ENCODE measurements around the gene KCNT2.
"Not testable (repeated sequence)": the region's sequence is repeated elsewhere in the genome, so short reads cannot be mapped to it uniquely, and the experiment has no call there.

The KCNT2 gene

DNA sequence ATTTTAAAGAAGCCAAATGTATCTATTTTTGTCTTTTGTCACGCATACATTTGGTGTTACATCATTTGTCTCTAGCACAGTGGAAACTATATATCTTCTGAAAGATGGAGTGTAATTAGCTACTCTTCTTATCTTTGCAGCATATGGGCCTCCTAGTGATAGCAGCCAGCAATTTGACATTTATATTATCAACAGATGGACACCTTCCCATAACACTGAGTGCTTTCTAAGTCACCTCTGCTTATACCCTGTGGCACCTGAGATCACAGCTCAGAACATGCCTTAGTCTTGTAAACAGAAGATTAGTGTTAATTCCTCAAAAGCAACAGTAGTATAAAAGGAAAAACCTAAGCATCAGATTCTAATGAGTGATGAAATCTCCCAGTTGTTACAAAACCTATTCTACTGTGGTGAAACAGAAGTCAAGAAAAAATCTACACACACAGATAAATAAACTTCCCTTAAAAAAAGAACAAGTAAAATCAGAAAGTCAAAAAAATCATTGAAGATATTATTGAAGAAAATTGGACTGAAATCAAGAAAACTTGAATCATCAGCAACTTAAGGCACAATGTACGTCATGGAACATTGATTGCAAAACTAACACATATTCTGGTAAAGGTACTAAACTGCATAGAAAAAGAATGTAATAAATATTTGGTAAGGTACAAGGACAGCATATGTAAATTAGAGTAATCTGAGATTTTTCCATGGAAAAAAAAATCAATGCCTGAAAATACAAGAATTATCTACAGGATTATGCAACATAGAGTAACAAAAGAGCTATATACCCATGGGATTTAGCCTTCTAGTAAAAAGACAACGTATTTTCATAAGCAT lies 61.7 kb downstream of the KCNT2 start:
- Histone ChIP-seq H3K9me3 (ENCODE audit: control insufficient read depth, insufficient read depth, low read length) (no peaks in the 10 kb centered on the region), H3K4me1 (ENCODE audit: control insufficient read depth, insufficient read depth, low read length) (no peaks in the 10 kb centered on the region), H3K27me3 (ENCODE audit: control insufficient read depth, insufficient read depth, low read length) (no peaks in the 10 kb centered on the region), H3K9ac (ENCODE audit: low read depth, low read length) (no peak overlapping the region), H3K36me3 (ENCODE audit: control insufficient read depth, insufficient read depth, low read length) (no peaks in the 10 kb centered on the region), H3K27ac (ENCODE audit: low read depth, low read length) (no peak overlapping the region), H3K4me3 (ENCODE audit: low read depth, low read length) (no peak overlapping the region)

GRCh38 chr1:196545222-196545621 lies 63.0 kb downstream of the KCNT2 start:
- Histone ChIP-seq H3K4me1 (ENCODE audit: control insufficient read depth, insufficient read depth, low read length) (no peaks in the 10 kb centered on the region), H3K9ac (ENCODE audit: low read depth, low read length) (no peak overlapping the region), H3K4me3 (ENCODE audit: low read depth, low read length) (no peak overlapping the region), H3K36me3 (ENCODE audit: control insufficient read depth, insufficient read depth, low read length) (no peaks in the 10 kb centered on the region), H3K27me3 (ENCODE audit: control insufficient read depth, insufficient read depth, low read length) (no peaks in the 10 kb centered on the region), H3K9me3 (ENCODE audit: control insufficient read depth, insufficient read depth, low read length) (no peaks in the 10 kb centered on the region), H3K27ac (ENCODE audit: low read depth, low read length) (no peak overlapping the region)

DNA sequence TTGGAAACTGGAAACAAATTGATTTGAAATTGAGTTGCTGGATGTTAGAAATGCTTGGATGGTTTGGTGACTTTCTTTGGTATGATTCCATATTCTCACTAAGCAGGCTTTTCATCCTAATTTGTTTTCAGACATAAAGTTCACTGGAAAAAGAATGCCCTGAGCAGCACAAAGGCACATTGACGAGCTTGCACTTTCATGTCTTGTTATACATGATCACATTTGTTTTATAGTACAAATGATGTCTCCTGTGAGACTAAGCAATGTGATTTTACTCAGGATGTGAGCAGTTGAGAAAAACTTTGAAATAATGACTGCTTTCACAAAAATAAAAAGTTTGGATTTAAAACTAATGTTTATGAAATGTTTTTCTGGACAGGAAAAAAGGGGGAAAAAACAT lies 63.6 kb downstream of the KCNT2 start:
- H3K9me3 ChIP-seq (ENCODE audit: control insufficient read depth, insufficient read depth, low read length), result 0 out of 2 replicates have a peak, but pooled peaks cover 3% of the 10 kb centered on the region
- H3K4me3 ChIP-seq (ENCODE audit: low read depth, low read length), result no peak overlapping the region
- no peak overlapping the region for H3K9ac ChIP-seq (ENCODE audit: low read depth, low read length)
- H3K27me3 ChIP-seq (ENCODE audit: control insufficient read depth, insufficient read depth, low read length), result no peaks in the 10 kb centered on the region
- H3K27ac ChIP-seq (ENCODE audit: low read depth, low read length), result no peak overlapping the region
- no peaks in the 10 kb centered on the region for H3K36me3 ChIP-seq (ENCODE audit: control insufficient read depth, insufficient read depth, low read length)
- H3K4me1 ChIP-seq (ENCODE audit: control insufficient read depth, insufficient read depth, low read length), result no peaks in the 10 kb centered on the region

GRCh38 chr1:196543833-196544232 lies 64.4 kb downstream of the KCNT2 start:
- no peaks in the 10 kb centered on the region for H3K4me1 ChIP-seq (ENCODE audit: control insufficient read depth, insufficient read depth, low read length)
- no peak overlapping the region for H3K9ac ChIP-seq (ENCODE audit: low read depth, low read length)
- no peak overlapping the region for H3K4me3 ChIP-seq (ENCODE audit: low read depth, low read length)
- H3K9me3 ChIP-seq (ENCODE audit: control insufficient read depth, insufficient read depth, low read length), result peaks cover 10% of the 10 kb centered on the region
- H3K27ac ChIP-seq (ENCODE audit: low read depth, low read length), result no peak overlapping the region
- peaks cover 3% of the 10 kb centered on the region; the same call in 1 of the 2 replicates for H3K36me3 ChIP-seq (ENCODE audit: control insufficient read depth, insufficient read depth, low read length)
- H3K27me3 ChIP-seq (ENCODE audit: control insufficient read depth, insufficient read depth, low read length), result no peaks in the 10 kb centered on the region

GRCh38 chr1:196538473-196538872 lies 69.8 kb downstream of the KCNT2 start:
- no peak overlapping the region for H3K9ac ChIP-seq (ENCODE audit: low read depth, low read length)
- H3K27me3 ChIP-seq (ENCODE audit: control insufficient read depth, insufficient read depth, low read length), result no peaks in the 10 kb centered on the region
- peaks cover 14% of the 10 kb centered on the region; the same call in 1 of the 2 replicates for H3K36me3 ChIP-seq (ENCODE audit: control insufficient read depth, insufficient read depth, low read length)
- H3K4me1 ChIP-seq (ENCODE audit: control insufficient read depth, insufficient read depth, low read length), result no peaks in the 10 kb centered on the region
- no peak overlapping the region for H3K27ac ChIP-seq (ENCODE audit: low read depth, low read length)
- no peak overlapping the region for H3K4me3 ChIP-seq (ENCODE audit: low read depth, low read length)
- peaks cover 47% of the 10 kb centered on the region for H3K9me3 ChIP-seq (ENCODE audit: control insufficient read depth, insufficient read depth, low read length)

GRCh38 chr1:196535727-196536126 lies 72.5 kb downstream of the KCNT2 start:
- Histone ChIP-seq H3K9me3 (ENCODE audit: control insufficient read depth, insufficient read depth, low read length) (peaks cover 47% of the 10 kb centered on the region), H3K9ac (ENCODE audit: low read depth, low read length) (no peak overlapping the region), H3K27ac (ENCODE audit: low read depth, low read length) (no peak overlapping the region), H3K4me3 (ENCODE audit: low read depth, low read length) (no peak overlapping the region), H3K4me1 (ENCODE audit: control insufficient read depth, insufficient read depth, low read length) (no peaks in the 10 kb centered on the region; the same call in 1 of the 2 replicates), H3K27me3 (ENCODE audit: control insufficient read depth, insufficient read depth, low read length) (no peaks in the 10 kb centered on the region), H3K36me3 (ENCODE audit: control insufficient read depth, insufficient read depth, low read length) (peaks cover 14% of the 10 kb centered on the region; the same call in 1 of the 2 replicates)

DNA sequence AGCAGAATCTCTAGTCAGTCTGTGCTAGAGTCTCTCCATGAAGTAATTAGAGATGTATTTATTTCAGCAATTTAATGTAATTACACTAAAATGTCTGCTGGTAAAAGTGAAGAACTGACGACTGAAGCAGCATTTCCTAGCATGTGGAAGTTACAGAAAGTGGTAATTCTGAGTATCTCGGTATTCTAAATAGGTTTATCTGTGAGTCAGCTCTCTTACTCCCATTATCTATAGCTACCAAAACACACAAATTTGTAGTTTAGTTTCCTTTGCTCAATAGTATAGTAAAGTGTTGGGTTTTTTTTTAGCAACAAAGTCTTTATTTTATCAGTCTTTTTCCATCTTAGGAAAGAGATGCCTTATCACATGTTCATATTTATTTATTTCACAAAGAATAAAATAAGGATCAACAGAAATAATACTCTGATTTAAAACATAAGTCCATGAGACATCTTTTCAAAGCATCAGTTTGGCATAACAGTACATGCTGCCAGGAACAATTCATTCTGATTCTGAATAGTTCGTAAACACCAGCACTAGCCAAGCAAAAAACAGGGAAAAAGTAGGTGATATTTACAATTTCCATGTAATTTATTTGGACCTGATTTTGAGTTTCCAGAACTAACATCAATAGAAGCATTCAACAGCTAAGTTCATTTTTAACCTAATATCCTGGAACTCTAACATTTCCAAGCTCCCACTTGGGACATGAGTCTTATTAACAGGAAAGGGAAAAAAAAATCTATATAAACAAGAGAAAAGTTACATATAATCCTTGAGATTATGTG lies 76.3 kb downstream of the KCNT2 start:
- H3K36me3 ChIP-seq (ENCODE audit: control insufficient read depth, insufficient read depth, low read length), result no peaks in the 10 kb centered on the region
- H3K9ac ChIP-seq (ENCODE audit: low read depth, low read length), result no peak overlapping the region
- peaks cover 19% of the 10 kb centered on the region for H3K9me3 ChIP-seq (ENCODE audit: control insufficient read depth, insufficient read depth, low read length)
- H3K27me3 ChIP-seq (ENCODE audit: control insufficient read depth, insufficient read depth, low read length), result no peaks in the 10 kb centered on the region
- no peak overlapping the region for H3K27ac ChIP-seq (ENCODE audit: low read depth, low read length)
- no peak overlapping the region for H3K4me3 ChIP-seq (ENCODE audit: low read depth, low read length)
- H3K4me1 ChIP-seq (ENCODE audit: control insufficient read depth, insufficient read depth, low read length), result no peaks in the 10 kb centered on the region; the same call in 1 of the 2 replicates

- no peak overlapping the region for H3K4me3 ChIP-seq (ENCODE audit: low read depth, low read length)
- no peaks in the 10 kb centered on the region; the same call in 1 of the 2 replicates for H3K36me3 ChIP-seq (ENCODE audit: control insufficient read depth, insufficient read depth, low read length)
- no peak overlapping the region for H3K27ac ChIP-seq (ENCODE audit: low read depth, low read length)
- no peaks in the 10 kb centered on the region for H3K27me3 ChIP-seq (ENCODE audit: control insufficient read depth, insufficient read depth, low read length)
- no peaks in the 10 kb centered on the region for H3K4me1 ChIP-seq (ENCODE audit: control insufficient read depth, insufficient read depth, low read length)
- H3K9ac ChIP-seq (ENCODE audit: low read depth, low read length), result no peak overlapping the region
- no peaks in the 10 kb centered on the region; the same call in 1 of the 2 replicates for H3K9me3 ChIP-seq (ENCODE audit: control insufficient read depth, insufficient read depth, low read length)
Observed at GRCh38 chr1:196527919-196528318, 80.3 kb downstream of the KCNT2 start.

DNA sequence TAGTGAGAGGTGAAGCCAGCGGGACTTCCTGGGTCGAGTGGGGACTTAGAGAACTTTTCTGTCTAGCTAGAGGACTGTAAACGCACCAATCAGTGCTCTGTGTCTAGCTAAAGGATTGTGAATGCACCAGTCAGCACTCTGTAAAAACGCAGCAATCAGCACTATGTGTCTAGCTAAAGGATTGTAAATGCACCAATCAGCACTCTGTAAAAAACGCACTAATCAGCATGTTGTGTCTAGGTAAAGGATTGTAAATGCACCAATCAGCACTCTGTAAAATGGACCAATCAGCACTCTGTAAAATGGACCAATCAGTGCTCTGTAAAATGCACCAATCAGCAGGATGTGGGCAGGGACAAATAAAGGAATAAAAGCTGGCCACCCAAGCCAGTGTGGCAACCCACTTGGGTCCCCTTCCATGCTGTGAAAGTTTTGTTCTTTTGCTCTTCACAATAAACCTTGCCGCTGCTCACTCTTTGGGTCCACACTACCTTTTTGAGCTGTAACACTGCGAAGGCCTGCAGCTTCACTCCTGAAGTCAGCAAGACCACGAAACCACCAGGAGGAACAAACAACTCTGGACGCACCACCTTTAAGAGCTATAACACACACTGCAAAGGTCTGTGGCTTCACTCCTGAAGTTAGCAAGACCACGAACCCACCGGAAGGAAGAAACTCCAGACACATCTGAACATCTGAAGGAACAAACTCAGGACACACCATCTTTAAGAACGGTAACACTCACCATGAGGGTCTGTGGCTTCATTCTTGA lies 85.5 kb downstream of the KCNT2 start:
- not testable (repeated sequence) for H3K9me3 ChIP-seq (ENCODE audit: control insufficient read depth, insufficient read depth, low read length); H3K4me1 ChIP-seq (ENCODE audit: control insufficient read depth, insufficient read depth, low read length); H3K4me3 ChIP-seq (ENCODE audit: low read depth, low read length); H3K27ac ChIP-seq (ENCODE audit: low read depth, low read length); H3K36me3 ChIP-seq (ENCODE audit: control insufficient read depth, insufficient read depth, low read length); H3K27me3 ChIP-seq (ENCODE audit: control insufficient read depth, insufficient read depth, low read length); H3K9ac ChIP-seq (ENCODE audit: low read depth, low read length)

DNA sequence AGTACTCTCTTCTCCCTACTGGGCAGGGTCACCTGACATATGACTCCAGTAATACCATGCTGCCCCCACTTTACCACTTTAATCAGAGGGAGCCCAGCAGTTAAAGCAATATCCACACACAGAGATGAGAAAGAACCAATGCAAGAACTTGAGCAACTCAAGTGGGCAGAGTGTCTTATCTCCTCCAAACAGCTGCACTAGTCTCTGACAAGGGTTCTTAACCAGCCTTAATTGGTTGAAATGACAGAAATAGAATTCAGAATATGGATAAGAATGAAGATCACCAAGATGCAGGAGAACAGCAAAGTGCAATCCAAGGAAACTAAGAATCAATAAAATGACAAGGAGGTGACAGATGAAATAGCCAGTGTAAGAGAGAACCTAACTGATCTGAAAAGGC lies 91.0 kb downstream of the KCNT2 start:
- H3K4me1 ChIP-seq (ENCODE audit: control insufficient read depth, insufficient read depth, low read length), result no peaks in the 10 kb centered on the region; the same call in 1 of the 2 replicates
- no peak overlapping the region for H3K4me3 ChIP-seq (ENCODE audit: low read depth, low read length)

More for the DNA sequence above, 91.0 kb downstream of the KCNT2 start:
- no peak overlapping the region for H3K27ac ChIP-seq (ENCODE audit: low read depth, low read length)
- no peaks in the 10 kb centered on the region for H3K27me3 ChIP-seq (ENCODE audit: control insufficient read depth, insufficient read depth, low read length)
- no peaks in the 10 kb centered on the region for H3K36me3 ChIP-seq (ENCODE audit: control insufficient read depth, insufficient read depth, low read length)
- H3K9me3 ChIP-seq (ENCODE audit: control insufficient read depth, insufficient read depth, low read length), result no peaks in the 10 kb centered on the region
- no peak overlapping the region for H3K9ac ChIP-seq (ENCODE audit: low read depth, low read length)
